Left lobe of liver (tissue), 2 donors: ENCODE measurements around the gene CPOX. TPM values are rescaled to one million over a fixed set of nuclear protein-coding genes. Genes with fewer than 3 reads are reported as not detected.

Experiments
- ATAC-seq: fragments of 200-7000 bp; cut with Tn5 transposase; one replicate; pipeline ENCODE4 v1.9.1; 2020; ENCODE audit warnings: mild to moderate bottlenecking, moderate library complexity
- DNase-seq: peaks from one replicate; pipeline ENCODE4 v3.0.0-alpha.2; 2020; ENCODE audit warnings: low spot score
- total RNA-seq: library from RNA; stranded (reverse); gene quantifications from one replicate; pipeline ENCODE4 v1.2.1, GENCODE V29; 2021
- donor health status: DM: no; HTN: no; CAD: no; lungs with moderate emphysema.
- donor health status: DM: no; HTN: yes; CAD: no.

The CPOX gene
- total RNA-seq, 1 donor from 2014 or later: 34.1 TPM

- ATAC-seq (no peak), DNase-seq (no peak)
Measured at GRCh38 chr3:98542623-98543022, 50.8 kb downstream of the CPOX start.

- no peak for DNase-seq
- no peak for ATAC-seq
Measured at GRCh38 chr3:98541695-98542094, 51.7 kb downstream of the CPOX start.

GRCh38 chr3:98540346-98540745 lies 53.1 kb downstream of the CPOX start:
- ATAC-seq (no peak), DNase-seq (no peak)

- no peak for ATAC-seq
Measured at GRCh38 chr3:98536456-98537017, 56.9 kb downstream of the CPOX start.

GRCh38 chr3:98534734-98535133 lies 58.7 kb downstream of the CPOX start:
- ATAC-seq: no peak
- DNase-seq: no peak

More at GRCh38 chr3:98536456-98537017, 56.9 kb downstream of the CPOX start:
- DNase-seq: no peak

GRCh38 chr3:98534168-98534567 lies 59.2 kb downstream of the CPOX start:
- ATAC-seq: no peak

DNA sequence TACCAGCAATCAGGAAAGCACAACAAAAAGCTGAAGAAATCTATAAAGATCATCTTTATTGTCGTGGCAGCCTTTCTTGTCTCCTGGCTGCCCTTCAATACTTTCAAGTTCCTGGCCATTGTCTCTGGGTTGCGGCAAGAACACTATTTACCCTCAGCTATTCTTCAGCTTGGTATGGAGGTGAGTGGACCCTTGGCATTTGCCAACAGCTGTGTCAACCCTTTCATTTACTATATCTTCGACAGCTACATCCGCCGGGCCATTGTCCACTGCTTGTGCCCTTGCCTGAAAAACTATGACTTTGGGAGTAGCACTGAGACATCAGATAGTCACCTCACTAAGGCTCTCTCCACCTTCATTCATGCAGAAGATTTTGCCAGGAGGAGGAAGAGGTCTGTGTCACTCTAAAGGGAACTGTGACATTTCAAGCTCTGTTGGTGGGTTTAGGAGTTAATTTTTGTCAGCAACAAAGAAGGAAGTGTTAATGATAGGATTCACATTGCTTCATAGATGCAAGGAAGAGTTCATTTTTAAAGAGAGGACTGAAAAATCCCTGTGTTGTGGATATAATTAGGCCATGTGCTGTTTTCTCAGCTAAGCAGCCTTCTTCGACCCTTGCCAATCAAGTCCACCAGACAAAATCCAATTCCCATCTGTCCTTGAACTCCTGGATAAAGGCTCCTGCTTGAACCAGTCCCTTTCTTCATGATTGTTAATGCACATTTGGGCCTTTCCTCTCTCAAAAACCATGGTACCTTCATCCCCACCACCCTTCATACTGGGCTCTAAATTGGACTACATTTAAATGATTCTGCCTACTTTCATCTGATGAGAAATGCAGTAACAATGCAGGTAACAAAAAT lies 60.5 kb downstream of the CPOX start:
- no peak for ATAC-seq
- DNase-seq: no peak

More at GRCh38 chr3:98534168-98534567, 59.2 kb downstream of the CPOX start:
- no peak for DNase-seq

- no peak for DNase-seq
- ATAC-seq: no peak
Measured at GRCh38 chr3:98532275-98532637, 61.2 kb downstream of the CPOX start.

GRCh38 chr3:98531622-98532274 lies 61.7 kb downstream of the CPOX start, which contains the start of gene GPR15:
TSS of gene GPR15 (plus strand) at chr3:98531978. CDS start at chr3:98532034, 56 bp downstream.
- no peak for ATAC-seq
- DNase-seq: no peak

DNA sequence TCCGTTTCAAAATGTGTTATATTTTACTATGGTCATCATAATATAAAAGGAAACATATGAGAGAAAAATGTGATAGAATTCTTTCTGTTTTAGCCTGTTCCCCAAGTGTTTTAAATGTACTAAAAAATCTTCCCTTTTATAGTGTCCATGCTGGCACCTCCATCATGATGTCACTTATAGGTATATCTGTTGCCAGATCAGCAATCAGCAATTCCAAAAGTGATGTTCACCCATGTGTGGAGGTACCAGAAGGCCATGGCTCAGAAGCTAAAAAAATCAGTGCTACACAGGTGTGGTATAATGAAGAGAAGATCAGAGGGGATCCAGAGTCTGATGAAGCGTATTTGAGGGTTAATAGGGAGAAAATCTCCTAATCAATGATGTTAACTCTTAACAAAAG lies 62.7 kb downstream of the CPOX start:
- ATAC-seq (no peak), DNase-seq (no peak)

DNA sequence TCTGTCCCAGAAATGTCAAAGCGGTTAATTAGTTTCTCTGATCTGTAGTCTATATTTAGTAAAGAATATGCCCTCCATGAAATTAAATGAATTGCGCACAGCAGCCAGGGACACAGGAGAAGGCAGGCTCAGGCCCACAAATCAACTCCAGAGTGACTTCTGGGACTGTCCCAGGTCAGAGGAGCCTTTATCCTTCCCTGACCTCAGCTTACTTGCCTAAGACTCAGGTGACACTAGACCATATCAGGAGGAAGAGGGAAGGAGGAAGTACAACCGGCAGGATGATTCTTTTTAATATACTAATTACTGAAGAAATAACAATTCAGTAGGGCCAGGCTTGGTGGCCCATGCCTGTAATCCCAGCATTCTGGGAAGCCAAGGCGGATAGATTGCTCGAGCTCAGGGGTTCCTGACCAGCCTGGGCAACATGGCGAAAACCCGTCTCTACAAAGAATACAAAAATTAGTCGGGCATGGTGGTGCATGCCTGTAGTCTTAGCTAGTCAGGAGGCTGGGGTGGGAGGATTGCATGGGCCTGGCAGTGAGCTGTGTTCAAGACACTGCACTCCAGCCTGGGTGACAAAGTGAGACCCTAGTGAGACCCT lies 63.5 kb downstream of the CPOX start:
- DNase-seq (no peak), ATAC-seq (no peak)

Other genes with a start within 250 kb of the CPOX start
- not detected for gene OR5K4, start 239.8 kb downstream of the CPOX start, total RNA-seq
- gene OR5K3, start 202.9 kb downstream of the CPOX start, total RNA-seq: not detected
- not detected for gene OR5K1, start 130.4 kb downstream of the CPOX start, total RNA-seq
- gene OR5K2, start 95.9 kb downstream of the CPOX start, total RNA-seq: not detected
- gene CLDND1, start 70.7 kb downstream of the CPOX start, total RNA-seq: 34.8 TPM
- gene GPR15, start 61.6 kb downstream of the CPOX start, total RNA-seq: not detected
- gene ST3GAL6, start 169.7 kb upstream of the CPOX start, total RNA-seq: 41.8 TPM